ENCODE measurements around the gene NCKAP5. TPM values are rescaled to one million over a fixed set of nuclear protein-coding genes. Genes with fewer than 3 reads are reported as not detected.

Gene NCKAP5
- total and polyA plus RNA-seq, 9 of the 15 experiments (the other 6 are each of a cell fraction or from before 2014, with no cell fraction given): not detected

- no peak for TF ChIP-seq ARID3B (CRISPR knock-in tag; IDR thresholded peaks at IDR 0.05; ENCODE audit: borderline replicate concordance)
- TF ChIP-seq DIDO1 (tag; IDR thresholded peaks at IDR 0.05; ENCODE audit: low read depth): no peak
Observed at GRCh38 chr2:133264989-133265401, 303.3 kb downstream of the NCKAP5 start (continued).

GRCh38 chr2:133262893-133263292, 305.4 kb downstream of the NCKAP5 start:
- no peaks in the 10 kb centered on the region for H3K4me1 ChIP-seq (replicated peaks in 1 of 2; ENCODE audit: control insufficient read depth in 2 of 2, insufficient read depth in 2 of 2, low read length in 2 of 2)
- TF ChIP-seq FOXO4 (CRISPR knock-in tag; IDR thresholded peaks at IDR 0.05) (no peak), ZNF561 (CRISPR knock-in tag; conservative IDR thresholded peaks at IDR 0.05) (no peak), HIVEP1 (CRISPR knock-in tag; IDR thresholded peaks at IDR 0.05) (no peak), BRD4 (IDR thresholded peaks at IDR 0.05) (no peak), NFIC (IDR thresholded peaks at IDR 0.05) (no peak), HES1 (IDR thresholded peaks at IDR 0.05; ENCODE audit: low read depth) (no peak), POLR2AphosphoS5 (IDR thresholded peaks at IDR 0.05; ENCODE audit: control insufficient read depth, insufficient read depth, low read depth, low read length) (no peak), DMBX1 (CRISPR knock-in tag; IDR thresholded peaks at IDR 0.05; ENCODE audit: borderline replicate concordance) (no peak), ETS1 (conservative IDR thresholded peaks at IDR 0.05; ENCODE audit: control insufficient read depth, low read depth, low read length) (no peak), MEIS2 (IDR thresholded peaks at IDR 0.05; ENCODE audit: partially characterized antibody) (no peak), MTA1 (IDR thresholded peaks at IDR 0.05; ENCODE audit: borderline replicate concordance) (no peak), MCM2 (IDR thresholded peaks at IDR 0.05; ENCODE audit: low read depth) (no peak), BDP1 (IDR thresholded peaks at IDR 0.05; ENCODE audit: insufficient read depth, insufficient read length) (no peak), PHF21A (IDR thresholded peaks at IDR 0.05; ENCODE audit: borderline replicate concordance, low read depth) (no peak), RFX1 (IDR thresholded peaks at IDR 0.05) (no peak)
- no peaks in the 10 kb centered on the region for H3K79me2 ChIP-seq (ENCODE audit: control insufficient read depth, insufficient read depth, low read length)
- no TSS peak for BruUV-seq (replicated peaks)
- H3K4me3 ChIP-seq: no peak overlapping the region
- H3K9me1 ChIP-seq (ENCODE audit: control insufficient read depth, insufficient read depth, low read length): no peaks in the 10 kb centered on the region
- intact Hi-C loops (cut with micrococcal nuclease) (no loop called here), in situ Hi-C loops (cut with MboI) (no loop called here)
- no peaks in the 10 kb centered on the region for H3K9me3 ChIP-seq (replicated peaks; ENCODE audit: control insufficient read depth, insufficient read depth, low read depth, low read length)
- CTCF ChIA-PET (ENCODE audit: low intra/inter-chr PET ratio): no interaction called here
- no peaks in the 10 kb centered on the region for H3K27me3 ChIP-seq (ENCODE audit: control insufficient read depth in 2 of 2, insufficient read depth in 2 of 2, low read length in 2 of 2)
- no peak for DNase-seq (ENCODE audit: extremely low read depth in 1 of 4, low spot score in 3 of 4)
- no peak overlapping the region for H3K27ac ChIP-seq (ENCODE audit: extremely low read depth, low read depth, low read length)
- no peak overlapping the region for H3K9ac ChIP-seq (ENCODE audit: insufficient read depth in 1 of 2, low read depth in 2 of 2, low read length in 2 of 2)
- H4K20me1 ChIP-seq (replicated peaks; ENCODE audit: control insufficient read depth, insufficient read depth, low read length): no peaks in the 10 kb centered on the region
- no peak overlapping the region for H3K4me2 ChIP-seq (ENCODE audit: insufficient read depth, low read length)
- POLR2A ChIA-PET: interaction anchor here (0.7 kb wide), 1 partner anchor 15 kb away, joined by 3 read pairs; no protein-coding TSS in a partner anchor
- 0% methylated on average over 2 of the region's 2 CpGs for WGBS (ENCODE audit: insufficient coverage, low coverage, missing lambda C conversion rate)
- FAIRE-seq: no peak
- no peak for ATAC-seq
- H3K36me3 ChIP-seq (ENCODE audit: control insufficient read depth, insufficient read depth, low read length): no peaks in the 10 kb centered on the region
- no peak overlapping the region for H2AFZ ChIP-seq (ENCODE audit: low read depth, low read length)

Data from K562 (cell line).